Lower lobe of right lung (tissue), 2 donors: ENCODE measurements around the gene EREG. TPM values are rescaled to one million over a fixed set of nuclear protein-coding genes. Genes with fewer than 3 reads are reported as not detected.

Experiments used
- ATAC-seq, 2 donors: fragments of 200-7000 bp; cut with Tn5 transposase; one replicate each; pipeline ENCODE4 v1.9.1; 2020 to 2022; ENCODE audit warnings: mild to moderate bottlenecking in 2 of 2, moderate library complexity in 2 of 2
- DNase-seq: peaks from one replicate; pipeline ENCODE4 v3.0.0-alpha.2; 2020
- H3K27ac ChIP-seq: fragments of 200-600 bp; one replicate; pipeline ENCODE4 v1.8.0; 2022
- H3K27me3 ChIP-seq: fragments of 200-600 bp; one replicate; pipeline ENCODE4 v1.8.0; 2022; ENCODE audit warnings: low read depth
- H3K36me3 ChIP-seq: fragments of 200-600 bp; one replicate; pipeline ENCODE4 v1.8.0; 2022; ENCODE audit warnings: mild to moderate bottlenecking
- H3K4me1 ChIP-seq: fragments of 200-600 bp; one replicate; pipeline ENCODE4 v1.8.0; 2022
- H3K4me3 ChIP-seq: fragments of 200-600 bp; one replicate; pipeline ENCODE4 v1.8.0; 2022; ENCODE audit warnings: mild to moderate bottlenecking
- H3K9me3 ChIP-seq: fragments of 200-600 bp; one replicate; pipeline ENCODE4 v1.8.0; 2022
- CTCF ChIP-seq: fragments of 200-600 bp; IDR thresholded peaks from one replicate; pipeline ENCODE4 v1.8.0; 2022; ENCODE audit warnings: antibody characterized with exemption, mild to moderate bottlenecking
- intact Hi-C: fragments of 100-400 bp; cut with DNase I; formaldehyde crosslinking; loops from one replicate; pipeline ENCODE4 v1.11.0; 2022
- total RNA-seq: library from RNA; stranded (reverse); fragmentation: NEBNext Ultra II Directional; extraction: Animal tissue kit (Norgen Biotek cat#: 25700); gene quantifications from one replicate; pipeline ENCODE4 v1.2.1, GENCODE V29; 2021
- donor health status: DM: no; HTN: yes; CAD: no; lungs with severe emphysema.

The EREG gene
- total RNA-seq, 1 donor from 2014 or later: 1.1 TPM

DNA sequence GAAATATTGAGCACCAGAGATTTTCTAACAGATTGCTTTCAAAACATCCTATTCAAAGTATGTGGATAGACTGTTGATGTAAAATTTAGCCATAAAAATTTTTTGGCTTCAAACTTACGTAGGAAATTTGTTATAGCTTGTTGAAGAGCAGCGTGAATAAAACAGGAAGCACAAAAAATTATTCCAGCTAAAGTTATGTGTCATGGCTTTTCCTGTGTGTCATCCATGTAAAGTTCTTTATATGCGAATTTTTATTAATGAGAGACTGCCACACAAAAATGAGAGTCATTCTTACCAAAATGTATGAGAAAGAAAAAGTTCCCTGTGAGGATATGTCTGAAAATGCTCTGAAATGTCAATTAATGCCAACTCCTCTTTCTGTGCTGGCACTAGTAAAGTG, 37.2 kb upstream of the EREG start:
- Histone ChIP-seq H3K27me3 (no peaks in the 10 kb centered on the region), H3K27ac (no peak overlapping the region), H3K36me3 (no peaks in the 10 kb centered on the region), H3K4me3 (no peak overlapping the region), H3K9me3 (no peaks in the 10 kb centered on the region), H3K4me1 (no peaks in the 10 kb centered on the region)
- ATAC-seq (no peak), DNase-seq (no peak)
- no peak for TF ChIP-seq CTCF
- intact Hi-C loops: no loop called here

- no peak for ATAC-seq
- intact Hi-C loops: no loop called here
- DNase-seq: no peak
- Histone ChIP-seq H3K4me3 (no peak overlapping the region), H3K27ac (no peak overlapping the region), H3K36me3 (no peaks in the 10 kb centered on the region), H3K27me3 (no peaks in the 10 kb centered on the region), H3K9me3 (no peaks in the 10 kb centered on the region), H3K4me1 (no peaks in the 10 kb centered on the region)
- TF ChIP-seq CTCF: no peak
Measured at GRCh38 chr4:74328501-74328900, 36.4 kb upstream of the EREG start.

DNA sequence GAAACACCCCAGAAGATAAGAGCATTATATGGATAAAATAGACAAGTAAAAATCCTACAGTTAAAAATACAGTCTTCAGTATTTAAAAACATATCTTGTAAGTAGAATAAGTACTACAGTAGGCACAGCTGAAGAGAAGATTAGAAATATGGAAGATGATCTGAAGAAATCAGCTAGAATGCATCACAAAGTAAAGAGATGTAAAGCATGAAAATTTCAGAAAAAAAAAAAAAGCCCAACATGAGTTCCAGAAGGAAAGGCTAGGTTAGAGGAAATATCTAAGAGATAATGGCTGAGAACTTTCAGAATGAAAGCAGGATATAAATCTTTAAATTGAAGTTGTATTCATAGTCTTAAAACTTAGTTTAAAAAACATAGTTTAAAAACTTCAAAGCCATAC, 35.6 kb upstream of the EREG start:
- Histone ChIP-seq H3K4me3 (no peak overlapping the region), H3K4me1 (no peaks in the 10 kb centered on the region), H3K27me3 (no peaks in the 10 kb centered on the region), H3K9me3 (no peaks in the 10 kb centered on the region), H3K27ac (no peak overlapping the region), H3K36me3 (no peaks in the 10 kb centered on the region)
- ATAC-seq (no peak), DNase-seq (no peak)
- TF ChIP-seq CTCF: no peak
- intact Hi-C loops: no loop called here

DNA sequence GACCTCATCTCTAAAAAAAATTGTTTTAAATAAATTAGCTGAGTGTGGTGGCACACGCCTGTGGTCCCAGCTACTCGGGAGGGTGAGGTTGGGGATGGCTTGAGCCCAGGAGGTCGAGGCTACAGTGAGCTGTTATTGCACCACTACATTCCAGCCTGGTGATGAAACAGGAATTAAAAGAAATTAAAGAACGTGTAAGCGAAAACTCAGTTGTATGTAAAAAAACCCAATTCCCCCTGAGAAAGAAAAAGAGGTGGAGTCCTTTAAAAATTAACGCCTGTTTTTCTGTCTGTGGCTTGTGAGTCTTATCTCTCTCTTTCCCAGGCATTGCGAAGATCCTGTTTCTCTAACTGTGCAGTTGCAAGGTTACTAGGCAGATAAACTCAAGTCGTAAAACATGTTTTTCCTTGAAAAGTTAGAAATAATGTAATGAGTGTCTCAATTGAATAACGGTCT, 34.6 kb upstream of the EREG start:
- Histone ChIP-seq H3K4me3 (no peak overlapping the region), H3K36me3 (no peaks in the 10 kb centered on the region), H3K4me1 (no peaks in the 10 kb centered on the region), H3K9me3 (no peaks in the 10 kb centered on the region), H3K27ac (no peak overlapping the region), H3K27me3 (no peaks in the 10 kb centered on the region)
- no peak for TF ChIP-seq CTCF
- ATAC-seq (no peak), DNase-seq (no peak)
- intact Hi-C loops: no loop called here

DNA sequence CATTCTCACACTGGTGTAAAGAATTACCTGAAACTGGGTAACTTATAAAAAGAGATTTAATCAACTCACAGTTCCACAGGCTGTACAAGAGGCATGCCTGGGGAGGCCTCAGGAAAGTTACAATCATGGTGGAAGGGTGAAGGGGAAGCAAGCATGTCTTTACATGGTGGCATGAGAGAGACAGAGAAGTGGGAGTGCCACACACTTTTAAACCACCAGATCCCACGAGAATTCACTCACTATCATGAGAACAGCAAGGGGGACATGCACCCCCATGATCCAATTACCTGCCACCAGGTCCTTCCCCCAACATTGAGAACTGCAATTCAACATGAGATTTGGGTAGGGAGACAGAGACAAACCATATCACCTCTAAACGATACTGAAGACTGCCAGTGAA, 33.7 kb upstream of the EREG start:
- Histone ChIP-seq H3K4me1 (no peaks in the 10 kb centered on the region), H3K36me3 (no peaks in the 10 kb centered on the region), H3K4me3 (no peak overlapping the region), H3K9me3 (no peaks in the 10 kb centered on the region), H3K27ac (no peak overlapping the region), H3K27me3 (no peaks in the 10 kb centered on the region)
- ATAC-seq (no peak), DNase-seq (no peak)
- no peak for TF ChIP-seq CTCF
- intact Hi-C loops: no loop called here

- DNase-seq (no peak), ATAC-seq (no peak)
- no peaks in the 10 kb centered on the region for H3K4me1 ChIP-seq
- H3K27ac ChIP-seq: no peak overlapping the region
- no peak for TF ChIP-seq CTCF
- no peak overlapping the region for H3K4me3 ChIP-seq
- H3K9me3 ChIP-seq: no peaks in the 10 kb centered on the region
- intact Hi-C loops: no loop called here
- H3K36me3 ChIP-seq: no peaks in the 10 kb centered on the region
- H3K27me3 ChIP-seq: no peaks in the 10 kb centered on the region
Measured at GRCh38 chr4:74331944-74332343, 33.0 kb upstream of the EREG start.
